ENCODE measurements around the gene RPP14.

DNA sequence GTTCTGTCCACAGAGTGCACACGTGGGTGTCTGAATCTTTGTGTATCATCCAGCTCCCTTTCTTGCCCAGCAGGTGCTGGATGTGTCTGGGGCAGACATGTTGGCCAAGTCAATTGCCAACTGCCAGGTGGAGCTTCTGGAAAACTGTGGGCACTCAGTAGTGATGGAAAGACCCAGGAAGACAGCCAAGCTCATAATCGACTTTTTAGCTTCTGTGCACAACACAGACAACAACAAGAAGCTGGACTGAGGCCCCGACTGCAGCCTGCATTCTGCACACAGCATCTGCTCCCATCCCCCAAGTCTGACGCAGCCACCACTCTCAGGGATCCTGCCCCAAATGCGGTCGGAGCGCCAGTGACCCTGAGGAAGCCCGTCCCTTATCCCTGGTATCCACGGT is 12.5 kb upstream of the RPP14 start:
- TF ChIP-seq POLR2A (IDR thresholded peaks at IDR 0.05; ENCODE audit: low read depth) = no peak
- no peak for TF ChIP-seq POLR2AphosphoS5 (IDR thresholded peaks at IDR 0.05)
- no peak for TF ChIP-seq EP300 (IDR thresholded peaks at IDR 0.05)
